Esophagus muscularis mucosa (tissue), 4 donors: ENCODE measurements around the gene LIX1L.

Experiments
- EP300 ChIP-seq: sonication (generic); formaldehyde crosslinking; IDR thresholded peaks from one replicate; pipeline ENCODE4 v1.6.1; 2017; ENCODE audit warnings: antibody characterized with exemption
- POLR2A ChIP-seq: fragments of 450-650 bp; IDR thresholded peaks from one replicate; pipeline ENCODE4 v1.6.1; 2017; ENCODE audit warnings: antibody characterized with exemption, moderate library complexity, mild to moderate bottlenecking, low read depth
- POLR2AphosphoS5 ChIP-seq, 2 donors: sonication (generic); formaldehyde crosslinking; IDR thresholded peaks; one replicate each; pipeline ENCODE4 v1.6.1; 2017; ENCODE audit warnings: antibody characterized with exemption in 2 of 2
- TF ChIP-seq, protein P1 (sequence below), 3 experiments: fragments of 200-600 bp in 2 of 3; fragments of 450-650 bp in 1 of 3; sonication (generic) in 2 of 3; IDR thresholded peaks; one replicate each; pipeline ENCODE4 v1.5.1; 2017 to 2019; ENCODE audit warnings: antibody characterized with exemption in 3 of 3, mild to moderate bottlenecking in 2 of 3, moderate library complexity in 1 of 3

- TF ChIP-seq, protein P1, sequence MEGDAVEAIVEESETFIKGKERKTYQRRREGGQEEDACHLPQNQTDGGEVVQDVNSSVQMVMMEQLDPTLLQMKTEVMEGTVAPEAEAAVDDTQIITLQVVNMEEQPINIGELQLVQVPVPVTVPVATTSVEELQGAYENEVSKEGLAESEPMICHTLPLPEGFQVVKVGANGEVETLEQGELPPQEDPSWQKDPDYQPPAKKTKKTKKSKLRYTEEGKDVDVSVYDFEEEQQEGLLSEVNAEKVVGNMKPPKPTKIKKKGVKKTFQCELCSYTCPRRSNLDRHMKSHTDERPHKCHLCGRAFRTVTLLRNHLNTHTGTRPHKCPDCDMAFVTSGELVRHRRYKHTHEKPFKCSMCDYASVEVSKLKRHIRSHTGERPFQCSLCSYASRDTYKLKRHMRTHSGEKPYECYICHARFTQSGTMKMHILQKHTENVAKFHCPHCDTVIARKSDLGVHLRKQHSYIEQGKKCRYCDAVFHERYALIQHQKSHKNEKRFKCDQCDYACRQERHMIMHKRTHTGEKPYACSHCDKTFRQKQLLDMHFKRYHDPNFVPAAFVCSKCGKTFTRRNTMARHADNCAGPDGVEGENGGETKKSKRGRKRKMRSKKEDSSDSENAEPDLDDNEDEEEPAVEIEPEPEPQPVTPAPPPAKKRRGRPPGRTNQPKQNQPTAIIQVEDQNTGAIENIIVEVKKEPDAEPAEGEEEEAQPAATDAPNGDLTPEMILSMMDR (IDR thresholded peaks at IDR 0.05), result no peak
- no peak for TF ChIP-seq POLR2AphosphoS5 (IDR thresholded peaks at IDR 0.05)
- no peak for TF ChIP-seq POLR2A
- TF ChIP-seq EP300, result no peak
Measured at GRCh38 chr1:145889722-145890121, 68.1 kb downstream of the LIX1L start.
